ENCODE data around the gene AHCTF1.

DNA sequence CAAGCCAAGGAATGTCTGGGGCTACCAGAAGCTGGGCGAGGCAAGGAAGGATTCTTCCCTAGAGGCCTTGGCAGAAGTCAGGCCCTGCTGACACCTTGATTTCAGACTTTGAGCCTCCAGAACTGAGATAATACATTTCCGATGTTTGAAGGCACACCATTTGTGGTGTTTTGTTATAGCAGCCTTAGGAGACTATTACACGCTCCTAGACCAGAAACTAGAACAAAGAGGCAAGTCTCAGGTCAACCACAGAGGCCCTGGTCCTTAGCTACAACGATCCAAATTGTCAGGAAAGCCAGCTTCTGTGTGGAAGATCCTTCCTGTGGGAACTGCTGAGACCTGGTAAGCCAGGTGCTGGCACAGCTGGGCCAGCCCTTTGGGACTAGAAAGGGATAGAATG, 19.7 kb upstream of the AHCTF1 start:
- TF ChIP-seq POLR2AphosphoS5 (IDR thresholded peaks at IDR 0.05; ENCODE audit: low read depth, low read length) (no peak), TAF1 (IDR thresholded peaks at IDR 0.05; ENCODE audit: borderline replicate concordance, insufficient read depth, low read length) (no peak)
- TF ChIP-seq, protein P1, sequence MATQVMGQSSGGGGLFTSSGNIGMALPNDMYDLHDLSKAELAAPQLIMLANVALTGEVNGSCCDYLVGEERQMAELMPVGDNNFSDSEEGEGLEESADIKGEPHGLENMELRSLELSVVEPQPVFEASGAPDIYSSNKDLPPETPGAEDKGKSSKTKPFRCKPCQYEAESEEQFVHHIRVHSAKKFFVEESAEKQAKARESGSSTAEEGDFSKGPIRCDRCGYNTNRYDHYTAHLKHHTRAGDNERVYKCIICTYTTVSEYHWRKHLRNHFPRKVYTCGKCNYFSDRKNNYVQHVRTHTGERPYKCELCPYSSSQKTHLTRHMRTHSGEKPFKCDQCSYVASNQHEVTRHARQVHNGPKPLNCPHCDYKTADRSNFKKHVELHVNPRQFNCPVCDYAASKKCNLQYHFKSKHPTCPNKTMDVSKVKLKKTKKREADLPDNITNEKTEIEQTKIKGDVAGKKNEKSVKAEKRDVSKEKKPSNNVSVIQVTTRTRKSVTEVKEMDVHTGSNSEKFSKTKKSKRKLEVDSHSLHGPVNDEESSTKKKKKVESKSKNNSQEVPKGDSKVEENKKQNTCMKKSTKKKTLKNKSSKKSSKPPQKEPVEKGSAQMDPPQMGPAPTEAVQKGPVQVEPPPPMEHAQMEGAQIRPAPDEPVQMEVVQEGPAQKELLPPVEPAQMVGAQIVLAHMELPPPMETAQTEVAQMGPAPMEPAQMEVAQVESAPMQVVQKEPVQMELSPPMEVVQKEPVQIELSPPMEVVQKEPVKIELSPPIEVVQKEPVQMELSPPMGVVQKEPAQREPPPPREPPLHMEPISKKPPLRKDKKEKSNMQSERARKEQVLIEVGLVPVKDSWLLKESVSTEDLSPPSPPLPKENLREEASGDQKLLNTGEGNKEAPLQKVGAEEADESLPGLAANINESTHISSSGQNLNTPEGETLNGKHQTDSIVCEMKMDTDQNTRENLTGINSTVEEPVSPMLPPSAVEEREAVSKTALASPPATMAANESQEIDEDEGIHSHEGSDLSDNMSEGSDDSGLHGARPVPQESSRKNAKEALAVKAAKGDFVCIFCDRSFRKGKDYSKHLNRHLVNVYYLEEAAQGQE (IDR thresholded peaks at IDR 0.05; ENCODE audit: insufficient read depth in 1 of 2, low read depth in 2 of 2, low read length in 2 of 2): no peak

All from PFSK-1 (cell line).